WTC11 (cell line): Measurements from ENCODE around the gene PCDHGB4.

Experiments used
- ATF6 ChIP-seq: sonication (generic); formaldehyde crosslinking; IDR thresholded peaks from 2 replicates; pipeline ENCODE4 v1.8.1; 2023; ENCODE audit warnings: mild to moderate bottlenecking, missing genetic modification reagents
- CBFB ChIP-seq: sonication (generic); formaldehyde crosslinking; IDR thresholded peaks from 2 replicates; pipeline ENCODE4 v1.8.1; 2022; ENCODE audit warnings: mild to moderate bottlenecking, low read depth, missing genetic modification reagents
- CREB1 ChIP-seq: sonication (generic); formaldehyde crosslinking; IDR thresholded peaks from 2 replicates; pipeline ENCODE4 v1.8.0; 2023; ENCODE audit warnings: mild to moderate bottlenecking, missing genetic modification reagents
- CREM ChIP-seq: sonication (generic); formaldehyde crosslinking; IDR thresholded peaks from 2 replicates; pipeline ENCODE4 v1.8.1; 2022; ENCODE audit warnings: mild to moderate bottlenecking, missing genetic modification reagents, moderate library complexity
- CTCF ChIP-seq: fragments of 200-600 bp; IDR thresholded peaks from 2 replicates; pipeline ENCODE4 v1.8.0; 2022; ENCODE audit warnings: antibody characterized with exemption
- TEAD1 ChIP-seq: sonication (generic); formaldehyde crosslinking; IDR thresholded peaks from 2 replicates; pipeline ENCODE4 v1.8.0; 2022; ENCODE audit warnings: mild to moderate bottlenecking, missing genetic modification reagents
- USF2 ChIP-seq: sonication (generic); formaldehyde crosslinking; IDR thresholded peaks from 2 replicates; pipeline ENCODE4 v1.8.1; 2023; ENCODE audit warnings: mild to moderate bottlenecking, missing genetic modification reagents, moderate library complexity
- ZNF281 ChIP-seq: sonication (generic); formaldehyde crosslinking; IDR thresholded peaks from 2 replicates; pipeline ENCODE4 v1.8.0; 2023; ENCODE audit warnings: mild to moderate bottlenecking, missing genetic modification reagents

- TF ChIP-seq CTCF (no peak), CREM (no peak), TEAD1 (no peak), USF2 (CRISPR knock-in tag) (no peak), CREB1 (CRISPR knock-in tag) (no peak), CBFB (CRISPR knock-in tag) (no peak), ZNF281 (no peak), ATF6 (CRISPR knock-in tag) (no peak)
Observed at GRCh38 chr5:141373673-141374317, 13.7 kb upstream of the PCDHGB4 start, which contains the start of gene PCDHGA6.
